Vagina (tissue), 2 donors: ENCODE data around the gene ZNF76.

Experiments used
- CTCF ChIP-seq, 3 experiments: fragments of 450-650 bp in 2 of 3; fragments of 200-600 bp in 1 of 3; sonication (generic) in 1 of 3; IDR thresholded peaks; one replicate each; pipeline ENCODE4 v1.5.1; 2017 to 2019; ENCODE audit warnings: antibody characterized with exemption in 3 of 3, mild to moderate bottlenecking in 2 of 3, moderate library complexity in 2 of 3
- POLR2AphosphoS5 ChIP-seq, 2 donors: sonication (generic); formaldehyde crosslinking; IDR thresholded peaks; one replicate each; pipeline ENCODE4 v1.9.0; 2017; ENCODE audit warnings: antibody characterized with exemption in 2 of 2, mild to moderate bottlenecking in 2 of 2, low read depth in 1 of 2; ENCODE audit not compliant: insufficient read depth in 1 of 2

DNA sequence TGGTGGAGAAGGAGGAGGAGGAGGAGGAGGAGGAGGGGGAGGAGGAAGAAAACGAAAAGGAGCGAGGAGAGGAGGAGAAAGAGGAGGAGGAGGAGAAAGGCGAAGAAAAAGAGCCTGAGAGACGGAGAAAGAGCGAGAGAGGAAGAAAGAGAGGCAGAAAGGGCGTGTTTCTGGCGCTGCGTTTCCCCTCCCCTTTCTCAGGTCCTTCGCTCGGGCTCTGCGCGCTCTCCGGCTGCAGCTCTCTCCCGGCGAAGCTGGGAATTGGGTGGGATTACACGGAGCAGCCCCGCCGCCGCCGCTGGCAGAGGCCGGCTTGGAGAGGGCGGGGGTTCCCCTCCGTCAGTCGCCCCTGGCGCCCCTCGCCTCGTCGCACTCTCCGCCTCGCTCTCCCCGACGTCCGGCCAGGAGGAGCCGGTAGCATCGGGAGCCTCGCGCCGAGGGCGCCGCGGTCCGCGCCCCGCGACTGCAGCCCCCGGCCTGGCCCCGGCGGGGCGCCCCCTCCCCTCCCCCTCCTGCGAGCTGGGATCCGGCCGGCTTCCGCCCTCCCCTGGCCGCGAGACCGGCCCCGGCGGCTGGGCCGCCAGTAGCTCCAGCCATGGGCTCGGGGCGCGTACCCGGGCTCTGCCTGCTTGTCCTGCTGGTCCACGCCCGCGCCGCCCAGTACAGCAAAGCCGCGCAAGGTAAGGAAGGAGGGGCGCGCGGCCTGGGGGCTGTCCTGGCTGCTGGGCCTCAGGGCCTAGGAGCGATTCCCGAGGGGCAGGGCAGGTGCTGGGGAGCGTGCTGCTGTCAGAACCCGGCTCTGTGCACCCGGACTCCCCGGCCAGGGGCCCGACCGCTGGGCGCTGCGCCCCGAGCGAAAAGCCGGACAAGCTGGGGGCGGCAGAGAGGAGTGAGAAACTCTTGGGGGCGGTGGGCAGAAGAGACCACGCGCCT, 45.4 kb upstream of the ZNF76 start, which contains the start of gene SCUBE3:
- TF ChIP-seq CTCF (IDR thresholded peaks at IDR 0.05) (no peak), POLR2AphosphoS5 (IDR thresholded peaks at IDR 0.05; ENCODE audit: insufficient read depth in 1 of 2, low read depth in 1 of 2) (no peak)
